Glomerular visceral epithelial cell (primary cell): ENCODE data around the gene CACNB2.
"Not testable (repeated sequence)": the region's sequence is repeated elsewhere in the genome, so short reads cannot be mapped to it uniquely, and the experiment has no call there.

Experiments
- DNase-seq: peaks from one replicate; pipeline ENCODE4 v3.0.0-alpha.2; 2016; ENCODE audit errors: extremely low spot score

CACNB2 gene

GRCh38 chr10:18145652-18146051 is 5.4 kb downstream of the CACNB2 start:
- no peak for DNase-seq

- no peak for DNase-seq
These were observed 9.1 kb downstream of the CACNB2 start for GRCh38 chr10:18149196-18149800.

DNA sequence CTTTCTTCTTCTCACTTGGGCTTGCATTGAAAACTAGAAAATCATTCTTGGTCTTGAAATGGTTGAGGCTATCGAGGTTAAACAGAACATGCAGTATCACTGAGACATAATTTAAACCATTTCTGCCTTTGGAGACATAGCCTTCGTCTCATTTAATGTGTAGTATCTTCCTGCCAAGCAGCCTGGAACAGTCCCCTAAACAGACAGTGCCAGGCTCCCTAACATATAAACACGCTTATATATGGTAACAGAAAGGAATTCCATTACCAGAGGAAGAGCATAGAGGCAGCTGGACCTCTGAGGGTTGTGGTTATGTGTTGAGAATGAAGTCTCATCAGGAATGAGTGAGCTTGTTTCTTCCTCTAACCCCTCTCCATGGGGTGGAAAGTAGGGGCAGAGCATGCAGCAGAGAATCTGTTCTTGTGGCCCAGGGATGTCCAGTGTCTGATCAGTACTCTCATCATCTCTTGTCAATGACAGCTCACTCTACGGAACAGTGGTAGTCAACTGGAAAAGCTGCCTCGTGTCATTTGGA is 11.2 kb downstream of the CACNB2 start:
- no peak for DNase-seq

DNA sequence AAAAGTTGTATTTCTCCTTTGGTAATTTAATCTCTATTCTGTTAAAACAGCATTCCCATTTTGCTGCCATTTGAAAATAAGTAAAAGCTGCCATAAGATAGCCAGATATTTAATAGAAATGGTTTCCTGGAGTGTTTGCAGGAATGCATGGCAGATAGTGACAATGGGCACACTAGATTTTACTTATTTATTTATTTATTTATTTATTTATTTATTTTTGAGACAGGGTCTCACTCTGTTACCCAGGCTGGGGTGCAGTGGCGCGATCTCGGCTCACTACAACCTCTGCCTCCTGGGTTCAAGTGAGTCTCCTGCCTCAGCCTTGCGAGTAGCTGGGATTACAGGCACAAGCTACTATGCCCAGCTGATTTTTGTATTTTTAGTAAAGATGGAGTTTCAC is 13.2 kb downstream of the CACNB2 start:
- DNase-seq: not testable (repeated sequence)

- no peak for DNase-seq
These were observed 15.1 kb downstream of the CACNB2 start for GRCh38 chr10:18155321-18155720.

DNA sequence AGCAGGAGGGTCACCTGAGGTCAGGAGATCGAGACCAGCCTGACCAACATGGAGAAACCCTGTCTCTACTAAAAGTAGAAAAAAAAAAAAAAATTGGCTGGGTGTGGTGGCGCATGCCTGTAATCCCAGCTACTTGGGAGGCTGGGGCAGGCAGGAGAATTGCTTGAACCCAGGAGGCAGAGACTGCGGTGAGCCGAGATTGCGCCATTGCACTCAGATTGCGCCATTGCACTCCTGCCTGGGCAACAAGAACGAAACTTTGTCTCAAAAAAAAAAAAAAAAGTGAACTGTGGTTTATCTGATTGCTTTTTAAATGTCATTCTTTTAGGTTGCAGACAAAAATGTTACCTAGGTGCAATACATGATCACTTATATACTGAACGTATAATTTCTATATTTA is 16.6 kb downstream of the CACNB2 start:
- not testable (repeated sequence) for DNase-seq

- peak; percentile 29 for DNase-seq
These were observed 17.7 kb downstream of the CACNB2 start for GRCh38 chr10:18157881-18158280.

- DNase-seq: no peak
These were observed 18.6 kb downstream of the CACNB2 start for GRCh38 chr10:18158773-18159265.

DNA sequence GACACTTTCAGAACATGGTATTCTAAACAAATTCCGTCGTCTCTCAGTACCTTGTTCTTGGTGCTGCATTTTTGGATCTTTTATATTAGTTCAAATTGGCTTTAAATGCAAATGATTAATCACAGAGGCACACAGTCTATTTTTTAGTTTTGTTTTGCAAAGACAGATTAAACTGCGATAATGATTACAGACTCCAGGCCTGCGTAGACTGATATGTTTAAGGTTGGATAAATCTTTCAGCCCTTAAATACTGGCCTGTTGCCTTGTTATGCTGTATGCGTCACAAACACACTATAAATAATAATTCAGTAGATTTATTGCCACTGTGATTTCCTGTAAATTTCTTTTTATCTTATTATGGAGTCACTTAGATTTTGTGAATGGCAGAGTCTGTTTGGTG is 19.3 kb downstream of the CACNB2 start:
- no peak for DNase-seq

- no peak for DNase-seq
These were observed 21.9 kb downstream of the CACNB2 start for GRCh38 chr10:18162021-18162627.

DNA sequence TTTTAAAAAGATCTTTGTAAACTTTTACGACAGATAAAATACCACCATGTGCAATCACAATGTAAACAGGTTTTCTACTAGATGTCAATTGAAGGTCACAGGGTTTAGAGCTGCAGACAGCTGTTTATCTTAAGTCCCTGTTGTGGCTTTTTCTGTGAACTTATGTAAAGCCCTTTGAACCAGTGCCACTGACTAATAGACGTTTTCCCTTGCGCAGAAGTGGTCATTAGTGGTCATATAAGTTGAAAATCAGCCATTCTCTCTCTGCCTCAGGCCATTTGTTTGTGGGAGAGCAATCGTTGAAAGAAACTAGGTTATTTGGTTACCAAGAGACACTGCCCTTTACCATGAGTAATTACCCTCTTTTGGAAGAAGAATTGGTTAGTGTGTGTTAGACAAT is 23.9 kb downstream of the CACNB2 start:
- DNase-seq: no peak

DNA sequence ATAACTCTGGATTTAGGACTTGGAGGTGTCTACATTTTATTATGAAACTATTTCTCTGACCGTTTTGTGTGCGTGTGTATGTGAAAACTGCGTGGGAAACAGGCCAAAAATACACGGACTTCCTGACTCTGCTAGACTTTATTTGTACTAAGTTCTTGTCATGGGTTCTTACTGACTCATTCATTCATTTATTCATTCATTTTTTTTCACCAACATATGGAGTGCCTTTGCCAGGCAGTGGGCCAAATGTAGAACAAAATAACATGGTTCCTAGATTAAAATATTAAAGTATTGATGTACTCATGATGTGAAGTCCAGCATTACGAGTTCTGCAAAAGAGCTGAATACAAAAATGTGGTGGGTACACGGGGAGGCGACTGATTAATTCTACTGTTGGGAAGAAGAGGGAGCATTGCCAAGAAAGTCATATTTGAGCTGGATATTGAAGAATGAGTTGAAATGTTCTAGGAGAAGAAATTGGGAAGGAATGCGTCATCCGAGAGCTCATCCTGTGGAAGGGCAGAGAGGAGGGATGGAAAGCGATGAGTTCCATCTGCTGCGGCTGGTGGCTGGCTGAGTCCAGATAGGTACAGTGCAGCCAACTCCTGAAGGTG is 24.6 kb downstream of the CACNB2 start:
- no peak for DNase-seq

- no peak for DNase-seq
These were observed 38.7 kb downstream of the CACNB2 start for GRCh38 chr10:18178854-18179483.

DNA sequence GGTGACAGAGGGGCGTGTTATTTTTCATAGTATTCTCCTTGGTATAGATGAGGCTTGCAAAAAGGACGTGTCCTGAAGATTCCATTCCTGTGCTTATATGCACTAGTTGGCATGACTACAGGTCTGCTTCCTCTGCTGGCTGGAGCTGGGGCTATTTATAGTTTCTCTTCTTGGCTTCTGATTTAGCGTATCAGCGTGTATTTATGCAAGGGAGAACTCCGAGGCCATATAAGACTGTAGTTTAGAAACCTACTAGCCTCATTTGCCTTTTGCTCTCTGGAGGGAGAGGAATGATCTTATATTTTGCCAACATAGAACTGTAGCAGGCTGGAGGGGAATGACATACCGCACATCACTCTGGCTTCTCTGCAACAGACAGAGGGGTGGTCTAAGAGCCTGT is 39.7 kb downstream of the CACNB2 start:
- no peak for DNase-seq

DNA sequence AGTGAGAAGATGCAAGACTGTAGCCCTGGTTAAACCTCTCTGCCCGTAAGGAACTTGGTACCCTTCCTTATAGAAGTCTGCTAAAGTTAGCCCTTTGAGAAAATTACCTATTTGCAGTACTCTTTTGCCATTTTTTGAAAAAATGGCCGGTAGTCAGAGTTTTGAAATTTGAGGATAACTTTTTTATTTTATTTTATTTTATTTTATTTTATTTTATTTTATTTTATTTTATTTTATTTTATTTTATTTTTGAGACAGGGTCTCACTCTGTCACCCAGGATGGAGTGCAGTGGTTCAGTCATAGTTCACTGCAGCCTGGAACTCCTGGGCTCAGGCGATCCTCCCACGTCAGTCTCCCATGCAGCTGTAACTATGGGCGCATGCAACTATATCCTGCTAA is 41.2 kb downstream of the CACNB2 start:
- not testable (repeated sequence) for DNase-seq

DNA sequence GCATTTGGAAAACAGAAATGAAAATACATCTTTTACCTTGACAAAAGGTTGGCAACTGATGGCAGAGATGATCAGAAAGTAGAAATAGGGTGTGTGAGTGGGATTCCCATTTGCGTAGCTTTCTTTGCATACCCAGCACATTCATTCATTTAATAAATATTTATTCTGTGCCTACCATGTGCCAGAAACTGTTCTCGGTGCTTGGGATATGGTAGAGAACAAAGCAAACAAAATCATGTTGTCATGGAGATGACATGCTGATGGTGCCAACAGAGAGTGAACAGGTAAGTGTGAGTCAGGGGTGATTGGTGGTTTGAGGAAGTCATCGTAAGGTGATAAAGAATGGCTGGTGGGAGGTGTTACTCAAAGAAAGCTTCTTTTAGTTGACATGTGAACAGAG is 45.4 kb downstream of the CACNB2 start:
- no peak for DNase-seq

DNA sequence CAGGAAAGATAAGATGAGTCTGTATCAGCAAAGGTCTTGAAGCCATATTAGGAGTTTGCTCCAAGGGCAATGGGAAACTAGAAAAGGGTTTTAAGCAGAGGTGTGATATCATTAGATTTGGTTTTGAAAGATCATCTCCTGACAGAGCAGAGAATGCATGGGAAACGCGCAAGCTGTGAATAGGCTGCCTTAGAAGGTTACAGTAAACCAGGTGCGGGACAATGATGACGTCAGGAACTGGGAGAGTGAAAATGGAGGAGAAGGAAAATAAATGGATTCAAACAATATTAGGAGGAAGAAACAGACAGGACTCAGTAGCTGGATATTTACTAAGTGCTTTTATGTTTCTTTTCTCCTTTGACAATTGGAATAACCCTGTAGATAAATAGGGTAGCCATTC is 50.6 kb downstream of the CACNB2 start:
- no peak for DNase-seq

GRCh38 chr10:18194634-18195033 is 54.4 kb downstream of the CACNB2 start:
- DNase-seq: no peak

GRCh38 chr10:18195060-18195799 is 55.0 kb downstream of the CACNB2 start:
- DNase-seq: no peak

DNA sequence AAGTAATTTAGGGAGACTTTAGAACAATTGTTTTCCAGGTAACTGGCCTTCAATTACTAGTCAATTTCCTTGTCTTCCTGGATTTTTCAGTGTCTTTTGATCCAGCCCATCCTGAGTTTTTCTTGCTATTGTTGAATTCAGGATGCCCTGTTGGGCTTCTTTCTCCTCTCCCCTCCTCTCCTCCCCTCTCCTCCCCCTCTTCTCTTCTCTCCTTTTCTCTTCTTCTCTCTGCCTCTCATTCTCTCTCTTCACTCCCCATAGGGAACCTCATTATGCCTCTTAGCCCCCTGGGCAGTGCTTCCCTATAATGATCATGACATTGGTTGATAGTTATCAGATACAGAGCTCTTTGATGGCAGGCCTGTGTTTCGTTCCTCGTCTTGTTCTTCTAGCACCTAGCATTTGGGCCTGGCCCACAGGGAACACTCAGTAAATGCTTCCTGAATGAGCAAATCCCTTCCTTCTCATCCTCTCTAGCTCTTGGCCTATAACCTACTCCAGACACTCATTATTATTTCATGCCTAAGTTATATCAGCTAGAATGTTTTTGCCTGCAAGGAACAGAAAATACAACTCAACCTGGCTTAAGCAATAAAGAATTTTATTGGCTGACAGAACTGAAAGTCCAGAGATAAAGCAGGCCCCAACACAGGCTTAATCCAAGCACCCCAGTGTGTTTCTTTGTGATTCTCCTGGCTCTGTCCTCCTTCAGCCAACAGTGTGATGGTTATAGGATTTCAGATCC is 56.8 kb downstream of the CACNB2 start:
- no peak for DNase-seq

- no peak for DNase-seq
These were observed 57.5 kb downstream of the CACNB2 start for GRCh38 chr10:18197706-18198105.
